Activated CD4-positive, alpha-beta T cell treated with anti-CD3 and anti-CD28 coated beads, Interleukin-10, Interleukin-2, amounts not matched to agents 100 ng/mL and 50 ng/mL, durations not matched to agents 16 hours and 8 hours (primary cell): ENCODE results near the gene PNP.
A peak's percentile ranks its signal among the peaks of the same experiment; 100 is the strongest.

ENCODE experiments used
- DNase-seq: peaks from one replicate; pipeline ENCODE4 v3.0.0-alpha.2; 2020

PNP gene

GRCh38 chr14:20455355-20456300 is 13.6 kb upstream of the PNP start:
- DNase-seq = peak; percentile 13

DNA sequence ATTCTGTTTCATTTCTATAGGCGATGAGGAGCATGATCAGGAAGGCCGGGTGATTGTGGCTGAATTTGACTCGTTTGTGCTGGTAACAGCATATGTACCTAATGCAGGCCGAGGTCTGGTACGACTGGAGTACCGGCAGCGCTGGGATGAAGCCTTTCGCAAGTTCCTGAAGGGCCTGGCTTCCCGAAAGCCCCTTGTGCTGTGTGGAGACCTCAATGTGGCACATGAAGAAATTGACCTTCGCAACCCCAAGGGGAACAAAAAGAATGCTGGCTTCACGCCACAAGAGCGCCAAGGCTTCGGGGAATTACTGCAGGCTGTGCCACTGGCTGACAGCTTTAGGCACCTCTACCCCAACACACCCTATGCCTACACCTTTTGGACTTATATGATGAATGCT is 12.2 kb upstream of the PNP start:
- DNase-seq = no peak

- no peak for DNase-seq
Measured at GRCh38 chr14:20458031-20458789, 11.0 kb upstream of the PNP start.

- peak; percentile 48 for DNase-seq
Measured at GRCh38 chr14:20460458-20461224, 8.6 kb upstream of the PNP start.

- peak; percentile 100 for DNase-seq
Measured at GRCh38 chr14:20461225-20462141, 7.7 kb upstream of the PNP start, which contains the start of gene PIP4P1. TSS of gene PIP4P1 (minus strand) at chr14:20461434. CDS start at chr14:20461325, 109 bp downstream.

GRCh38 chr14:20468764-20469241 is 403 bp upstream of the PNP start:
- no peak for DNase-seq

DNA sequence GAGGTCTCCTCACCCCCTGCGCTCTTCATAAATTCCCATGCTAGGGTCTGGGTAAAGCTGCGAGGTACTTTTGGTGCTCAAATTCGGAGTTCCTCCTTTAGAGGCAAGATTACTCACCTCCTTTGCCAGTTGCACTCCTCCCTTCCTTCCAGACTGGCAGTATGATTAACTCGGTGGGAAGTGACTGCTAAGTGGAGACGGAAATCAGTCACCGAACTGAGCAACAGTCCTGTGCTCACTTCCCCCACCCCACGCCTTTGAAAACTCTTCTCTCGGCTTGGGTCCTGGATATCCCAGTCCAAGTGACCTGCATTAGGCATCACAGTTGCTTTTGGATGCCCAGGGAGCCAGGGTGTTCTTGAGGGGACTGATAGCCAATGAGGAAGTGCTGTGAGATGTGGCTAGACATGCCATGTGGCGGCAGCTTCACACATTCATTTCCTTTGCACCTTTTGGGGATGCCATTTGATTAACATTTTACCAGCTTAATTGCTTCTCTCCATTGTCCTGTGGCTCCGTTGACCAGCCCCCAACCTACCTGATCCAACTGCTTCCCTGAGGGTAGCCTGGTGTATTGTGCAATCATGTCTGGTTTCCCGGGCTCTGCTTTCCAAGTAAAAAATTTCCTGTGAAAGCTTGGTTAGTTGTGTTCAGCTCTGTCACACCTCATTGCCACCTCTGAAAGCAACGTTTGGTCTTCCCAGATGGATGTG is 840 bp downstream of the PNP start:
- peak; percentile 91 for DNase-seq

DNA sequence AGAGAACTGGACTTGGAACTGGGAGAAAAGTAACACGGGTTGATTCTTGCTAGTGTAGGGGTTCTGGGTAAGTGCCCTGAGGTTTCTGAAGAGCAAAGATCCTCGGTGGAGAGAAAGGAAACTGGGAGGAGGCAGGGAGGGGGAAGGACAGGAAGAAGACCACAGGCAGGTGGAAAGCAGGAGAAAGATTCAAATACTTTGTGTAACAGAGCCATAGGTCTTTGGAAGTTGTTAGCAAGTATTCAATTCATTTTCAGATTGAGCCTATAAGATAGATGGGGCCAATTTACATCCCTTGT is 1.3 kb downstream of the PNP start:
- DNase-seq = no peak

GRCh38 chr14:20472536-20473169 is 3.4 kb downstream of the PNP start:
- DNase-seq = no peak

DNA sequence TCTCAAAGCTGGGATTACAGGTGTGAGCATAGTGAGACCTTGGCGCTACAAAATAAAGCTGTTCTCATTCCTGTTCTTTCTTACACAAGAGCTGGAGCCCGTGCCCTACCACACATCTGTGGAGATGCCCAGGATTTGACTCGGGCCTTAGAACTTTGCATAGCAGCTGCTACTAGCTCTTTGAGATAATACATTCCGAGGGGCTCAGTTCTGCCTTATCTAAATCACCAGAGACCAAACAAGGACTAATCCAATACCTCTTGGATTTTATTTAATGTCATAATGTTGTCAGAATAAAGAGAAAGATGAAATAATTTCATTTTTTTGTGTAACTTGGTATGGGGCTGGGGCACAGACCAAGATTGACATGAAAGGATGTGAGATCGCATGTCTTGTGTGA is 7.6 kb downstream of the PNP start:
- no peak for DNase-seq

DNA sequence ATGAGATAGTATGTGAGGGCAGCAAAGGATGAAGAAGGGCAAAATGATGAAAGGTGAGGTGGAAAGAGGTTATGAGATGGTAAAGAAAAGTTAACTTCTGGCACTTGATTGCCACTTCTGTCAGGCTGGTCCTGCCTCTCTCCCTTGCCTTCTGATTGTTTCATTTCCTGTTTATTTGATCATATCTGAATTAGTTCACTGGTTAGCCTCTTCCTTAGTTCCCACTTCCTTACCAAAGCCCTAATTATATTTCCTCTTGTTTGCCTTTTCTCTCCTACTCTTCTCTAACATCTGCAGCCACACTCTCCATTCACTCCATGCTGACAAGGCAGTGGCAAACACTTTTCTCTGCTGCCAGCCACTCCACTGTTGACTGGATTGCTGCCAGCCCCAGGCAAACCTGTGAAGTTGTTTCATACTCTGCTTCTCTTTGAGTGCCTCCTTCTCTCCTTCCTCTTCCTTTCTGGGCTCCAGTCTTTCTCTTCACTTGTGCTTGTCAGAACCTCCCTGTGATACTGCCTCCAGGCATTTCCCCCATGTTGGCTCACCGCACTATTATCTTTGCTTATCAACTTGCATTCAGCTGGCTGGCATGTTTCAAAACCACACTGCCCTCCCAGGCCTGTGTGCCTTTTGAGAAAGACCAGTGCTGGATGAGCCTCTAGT is 8.1 kb downstream of the PNP start:
- peak; percentile 44 for DNase-seq

- DNase-seq = no peak
Measured at GRCh38 chr14:20478894-20479293, 9.7 kb downstream of the PNP start.

DNA sequence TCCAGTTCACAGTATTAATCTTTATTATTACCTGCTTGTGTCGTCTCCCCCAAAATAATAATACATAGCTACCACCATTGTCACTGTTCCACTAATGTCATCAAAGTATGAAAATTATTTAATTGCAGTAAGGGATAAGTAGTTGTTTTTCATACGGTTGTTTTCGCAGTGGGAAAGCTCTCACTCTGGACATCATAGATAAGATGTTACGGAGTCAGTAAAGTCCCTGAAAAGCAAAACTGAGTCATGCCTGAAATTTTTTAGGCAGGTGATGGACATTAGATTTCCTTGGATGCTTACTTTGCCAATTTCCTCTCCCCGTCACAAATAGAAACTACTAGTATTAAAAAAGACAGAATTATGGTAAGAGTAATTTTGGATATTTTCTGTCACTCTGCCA is 13.2 kb downstream of the PNP start:
- DNase-seq = no peak

GRCh38 chr14:20485900-20486299 is 16.7 kb downstream of the PNP start:
- DNase-seq = no peak

DNA sequence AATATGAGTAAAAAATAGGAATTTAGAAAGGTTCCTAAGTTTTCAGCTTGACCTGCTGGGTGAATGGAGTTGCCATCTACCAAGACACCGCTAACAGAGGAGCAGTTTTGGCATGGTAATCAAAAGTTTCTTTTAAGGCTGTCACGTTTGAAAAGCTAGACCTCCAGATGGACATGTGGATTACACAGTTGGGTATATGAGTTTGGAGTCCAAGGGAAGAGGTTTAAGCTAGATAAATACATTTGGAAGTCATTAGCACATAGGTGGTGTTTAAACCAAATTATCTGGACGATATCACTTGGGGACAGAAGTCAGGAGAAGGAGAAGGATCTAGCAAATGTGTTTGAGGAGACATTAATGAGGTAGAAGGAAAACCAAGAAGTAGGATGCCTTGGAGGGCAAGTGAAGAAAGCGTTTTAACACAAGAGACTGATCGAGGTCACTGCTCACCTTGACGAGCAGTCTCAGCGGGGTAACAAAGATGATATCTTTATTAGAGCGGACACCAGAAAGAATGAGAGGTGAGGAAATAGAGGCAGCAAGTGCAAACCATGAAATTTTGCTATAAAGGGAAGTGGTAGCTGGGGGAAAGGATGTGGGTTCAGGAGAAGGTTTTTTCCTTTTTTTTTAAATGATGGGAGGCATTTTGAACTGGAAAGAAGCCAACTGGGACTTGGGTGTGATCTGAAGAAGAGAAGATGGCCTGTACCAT is 17.6 kb downstream of the PNP start:
- no peak for DNase-seq

DNA sequence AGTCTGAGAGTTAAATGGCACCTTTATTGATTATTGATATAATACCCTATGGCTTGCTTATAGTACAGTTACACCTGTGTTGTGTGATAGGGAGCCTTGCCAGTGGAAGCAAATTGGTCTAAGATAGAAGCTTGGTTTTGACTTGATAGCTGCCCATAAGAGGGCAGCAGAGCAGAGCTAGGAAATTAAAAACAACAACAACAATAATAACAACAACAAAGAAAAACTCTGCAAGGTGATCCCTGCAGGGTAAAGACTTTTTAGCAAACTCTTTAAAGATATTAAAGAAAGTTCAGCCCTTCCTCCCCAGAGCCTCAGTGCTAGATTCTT is 18.2 kb downstream of the PNP start:
- DNase-seq = no peak

GRCh38 chr14:20489093-20489994 is 20.1 kb downstream of the PNP start:
- DNase-seq = no peak

DNA sequence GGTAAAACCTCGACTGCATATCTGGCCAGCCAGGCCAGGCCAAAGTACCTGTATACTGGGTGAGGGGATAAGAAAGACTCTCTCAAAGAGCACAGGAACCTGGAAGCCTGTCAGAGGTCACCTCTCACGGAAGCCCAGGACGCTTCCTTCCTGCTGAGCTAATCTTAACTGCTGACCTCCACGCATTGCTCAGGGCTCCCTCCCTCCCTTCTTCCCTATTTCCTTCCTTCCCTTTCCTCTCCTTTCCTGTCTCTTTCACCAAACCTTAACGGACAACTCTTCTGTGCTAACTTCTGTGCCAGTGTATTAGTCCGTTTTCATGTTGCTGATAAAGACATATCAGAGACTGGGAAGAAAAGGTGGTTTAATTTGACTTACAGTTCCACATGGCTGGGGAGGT is 21.4 kb downstream of the PNP start:
- DNase-seq = no peak

GRCh38 chr14:20492486-20492885 is 23.3 kb downstream of the PNP start:
- no peak for DNase-seq
